Measurements from ENCODE around the gene CHCHD6. TPM values are rescaled to one million over a fixed set of nuclear protein-coding genes. Genes with fewer than 3 reads are reported as not detected.

CHCHD6 gene
- total RNA-seq, 1 experiment from 2014 or later, result 35.8 TPM

DNA sequence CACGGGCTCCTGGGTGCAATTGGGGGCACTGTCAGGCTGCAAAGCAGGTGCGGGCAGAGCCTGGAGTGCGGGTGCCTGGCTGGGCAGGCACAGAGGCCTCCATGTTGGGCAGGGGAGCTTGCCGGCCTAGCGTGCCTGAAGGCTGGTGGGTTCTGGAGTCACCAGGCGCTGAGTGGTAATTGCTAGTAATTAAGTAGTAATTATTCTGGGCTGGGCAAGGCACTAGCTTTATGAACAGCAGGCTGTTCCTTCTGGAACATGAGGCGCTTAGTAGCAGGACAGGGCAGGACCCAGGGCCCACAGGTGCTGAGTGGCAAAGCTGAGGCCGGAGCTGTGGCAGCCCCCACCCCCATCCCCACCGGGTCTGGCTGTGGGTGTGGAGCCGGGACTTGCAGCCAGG, 304.2 kb downstream of the CHCHD6 start:
- DNase-seq (ENCODE audit: low spot score), result no peak

- DNase-seq (ENCODE audit: low spot score), result no peak
These were observed 305.5 kb downstream of the CHCHD6 start for GRCh38 chr3:127009531-127009930.

Other genes starting within 250 kb of the CHCHD6 start
- gene ZXDC, start 228.3 kb upstream of the CHCHD6 start, total RNA-seq (2014; rRNA removed; shearing (Covaris generic)), result 19.2 and 24.0 TPM in 2 replicates
- not detected in 2 replicates for gene UROC1, start 186.5 kb upstream of the CHCHD6 start, total RNA-seq (2014; rRNA removed; shearing (Covaris generic))
- 0.26 TPM in 1 of 2 replicates, not detected in the other for gene CHST13, start 180.1 kb upstream of the CHCHD6 start, total RNA-seq (2014; rRNA removed; shearing (Covaris generic))
- not detected in 2 replicates for gene C3orf22, start 145.3 kb upstream of the CHCHD6 start, total RNA-seq (2014; rRNA removed; shearing (Covaris generic))
- 16.2 and 22.3 TPM in 2 replicates for gene TXNRD3, start 49.1 kb upstream of the CHCHD6 start, total RNA-seq (2014; rRNA removed; shearing (Covaris generic))